Body of pancreas (tissue), 4 donors: Measurements from ENCODE around the gene WDR26.

Source experiments
- POLR2A ChIP-seq, 3 donors: fragments of 450-650 bp; IDR thresholded peaks; one replicate each; pipeline ENCODE4 v1.6.1; 2016; ENCODE audit warnings: antibody characterized with exemption in 3 of 3, mild to moderate bottlenecking in 2 of 3
- TF ChIP-seq, protein P1 (sequence below), 7 experiments: fragments of 450-650 bp in 4 of 7; fragments of 200-600 bp in 3 of 7; sonication (generic) in 3 of 7; IDR thresholded peaks; one replicate each; pipeline ENCODE4 v1.5.1; 2016 to 2019; ENCODE audit warnings: antibody characterized with exemption in 7 of 7

DNA sequence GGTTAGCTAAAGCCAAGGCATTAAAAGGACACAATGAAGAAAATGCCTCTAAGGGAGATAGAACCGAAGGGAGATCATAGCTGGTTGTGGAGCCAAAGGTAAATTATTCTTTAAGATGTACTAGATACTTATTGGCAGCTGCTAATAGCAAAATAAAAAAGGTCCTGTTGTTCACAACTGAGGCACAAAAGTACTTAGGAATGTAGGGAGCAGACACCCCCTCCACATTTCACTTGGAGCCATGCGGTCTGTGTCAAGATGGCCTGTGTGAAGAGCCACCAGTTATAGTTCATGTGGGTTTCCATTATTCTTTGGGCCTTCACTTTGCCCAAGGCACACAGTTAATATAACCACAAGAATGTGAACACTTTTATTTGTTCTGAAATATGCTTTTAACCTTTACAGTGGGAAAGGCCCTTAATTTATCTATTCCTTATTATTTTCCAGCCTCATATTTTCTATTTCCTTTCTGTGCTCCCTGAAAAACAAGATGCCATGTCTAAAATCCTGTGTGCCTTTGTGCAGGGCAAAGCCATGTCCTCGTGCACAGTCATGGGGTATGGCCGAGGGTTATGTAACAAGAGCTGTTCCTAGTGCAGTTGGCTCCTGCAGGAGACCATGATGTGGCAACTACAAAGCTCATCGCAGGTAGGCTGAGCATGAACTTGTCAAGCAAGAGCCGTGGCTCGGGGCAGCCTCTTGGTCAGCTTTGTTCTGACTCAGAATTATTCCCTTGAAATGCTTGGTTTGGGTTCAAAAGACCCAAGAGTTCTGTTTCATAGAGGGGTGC lies 16.2 kb upstream of the WDR26 start:
- TF ChIP-seq, protein P1, sequence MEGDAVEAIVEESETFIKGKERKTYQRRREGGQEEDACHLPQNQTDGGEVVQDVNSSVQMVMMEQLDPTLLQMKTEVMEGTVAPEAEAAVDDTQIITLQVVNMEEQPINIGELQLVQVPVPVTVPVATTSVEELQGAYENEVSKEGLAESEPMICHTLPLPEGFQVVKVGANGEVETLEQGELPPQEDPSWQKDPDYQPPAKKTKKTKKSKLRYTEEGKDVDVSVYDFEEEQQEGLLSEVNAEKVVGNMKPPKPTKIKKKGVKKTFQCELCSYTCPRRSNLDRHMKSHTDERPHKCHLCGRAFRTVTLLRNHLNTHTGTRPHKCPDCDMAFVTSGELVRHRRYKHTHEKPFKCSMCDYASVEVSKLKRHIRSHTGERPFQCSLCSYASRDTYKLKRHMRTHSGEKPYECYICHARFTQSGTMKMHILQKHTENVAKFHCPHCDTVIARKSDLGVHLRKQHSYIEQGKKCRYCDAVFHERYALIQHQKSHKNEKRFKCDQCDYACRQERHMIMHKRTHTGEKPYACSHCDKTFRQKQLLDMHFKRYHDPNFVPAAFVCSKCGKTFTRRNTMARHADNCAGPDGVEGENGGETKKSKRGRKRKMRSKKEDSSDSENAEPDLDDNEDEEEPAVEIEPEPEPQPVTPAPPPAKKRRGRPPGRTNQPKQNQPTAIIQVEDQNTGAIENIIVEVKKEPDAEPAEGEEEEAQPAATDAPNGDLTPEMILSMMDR (IDR thresholded peaks at IDR 0.05), result no peak
- TF ChIP-seq POLR2A (IDR thresholded peaks at IDR 0.05), result no peak
